Stimulated activated CD8-positive, alpha-beta memory T cell treated with anti-CD3 and anti-CD28 coated beads, Interleukin-7, amount 100 ng/mL, for 4 hours (primary cell): Measurements from ENCODE around the gene INSM1.

ENCODE experiments used
- DNase-seq, 2 donors: peaks; one replicate each; pipeline ENCODE4 v3.0.0-alpha.2; 2020; ENCODE audit warnings: low read depth in 2 of 2

INSM1 gene

DNA sequence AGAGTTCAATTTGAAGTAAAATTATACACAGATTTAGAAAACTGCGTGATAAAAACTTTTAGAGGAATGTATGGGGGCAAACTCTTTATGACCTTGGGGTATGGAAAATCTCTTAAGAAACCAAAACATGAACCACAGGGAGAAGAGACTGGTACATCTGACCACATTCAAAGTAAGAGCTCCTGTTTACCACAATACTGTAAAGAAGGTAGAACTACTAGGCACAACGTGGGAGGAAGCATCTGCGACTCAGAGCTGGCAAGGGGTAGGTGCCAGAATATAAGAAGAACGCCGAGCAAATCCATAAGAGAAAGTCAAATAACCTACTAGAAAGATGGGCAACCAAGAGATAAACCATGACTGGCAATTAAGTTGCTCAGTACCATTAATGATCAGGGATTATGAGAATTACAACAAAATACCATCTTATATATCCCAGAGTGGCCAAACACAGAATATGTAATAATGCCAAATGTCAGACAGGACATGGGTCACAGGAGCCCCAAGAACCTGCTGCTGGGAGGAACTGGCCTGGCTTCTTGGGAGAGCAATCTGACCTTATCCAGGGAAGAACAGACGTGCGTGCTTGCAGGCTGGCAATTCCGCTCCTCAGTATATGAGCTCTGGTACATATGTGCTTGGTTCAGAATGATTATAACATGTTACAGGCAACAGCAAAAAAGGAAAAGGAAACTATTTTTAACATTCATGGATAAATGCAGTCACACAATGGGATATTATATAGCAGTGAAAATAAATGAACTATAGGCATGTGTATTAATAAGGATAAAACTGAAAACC lies 50.2 kb downstream of the INSM1 start:
- no peak for DNase-seq
